Suppressor macrophage treated with lipopolysaccharide for 1 hour (primary cell): ENCODE data around the gene MTM1.

ENCODE experiments used
- DNase-seq, 3 donors: peaks; one replicate each; pipeline ENCODE4 v3.0.0-alpha.2; 2020 to 2022

Gene MTM1

DNA sequence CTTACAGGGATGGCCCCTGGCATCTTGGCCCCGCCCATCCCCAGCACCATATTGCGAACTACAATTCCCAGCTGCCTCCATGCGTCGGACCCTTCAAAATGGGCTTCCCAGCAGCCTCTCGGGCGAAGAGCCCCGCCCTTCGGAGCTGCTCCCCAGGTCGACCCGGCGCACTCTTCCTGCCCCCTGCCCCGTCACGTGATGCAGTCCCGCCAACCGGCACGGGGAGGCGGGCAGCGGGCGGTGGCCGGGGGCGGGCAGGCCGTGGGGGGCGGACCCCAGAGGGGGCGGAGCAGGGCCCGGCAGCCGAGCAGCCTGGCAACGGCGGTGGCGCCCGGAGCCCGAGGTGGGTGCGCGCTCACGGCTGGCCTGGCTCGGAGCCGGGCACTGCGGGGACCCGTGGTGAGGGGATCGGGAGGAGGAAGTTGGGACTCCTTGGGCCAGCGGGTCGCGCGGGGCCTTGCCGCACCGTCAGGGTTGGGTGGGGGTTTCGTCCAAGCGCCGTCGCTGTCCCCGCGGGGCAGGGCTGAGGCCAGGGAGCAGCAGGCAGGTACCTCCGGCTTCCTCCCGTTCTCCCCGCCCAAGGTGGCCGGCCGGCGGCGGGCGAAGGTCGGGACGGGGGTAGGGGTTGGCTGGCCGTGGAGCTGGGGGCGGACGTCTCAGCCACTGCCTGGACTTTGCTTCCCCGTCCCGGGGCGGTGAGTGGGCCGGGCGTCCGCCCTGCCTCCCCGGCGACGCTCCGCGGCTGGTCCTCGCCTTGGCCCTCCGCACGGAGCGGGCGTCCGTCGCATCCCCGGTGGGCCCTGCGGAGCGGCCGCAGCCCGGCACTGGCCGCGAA lies at the start of gene MTM1:
TSS of gene MTM1 (plus strand) at position 302 of the 835 bp plus-strand sequence. CDS start 23,994 bp downstream, outside the sequence.
- DNase-seq = peak; percentile 95 to 96 (median 95)

DNA sequence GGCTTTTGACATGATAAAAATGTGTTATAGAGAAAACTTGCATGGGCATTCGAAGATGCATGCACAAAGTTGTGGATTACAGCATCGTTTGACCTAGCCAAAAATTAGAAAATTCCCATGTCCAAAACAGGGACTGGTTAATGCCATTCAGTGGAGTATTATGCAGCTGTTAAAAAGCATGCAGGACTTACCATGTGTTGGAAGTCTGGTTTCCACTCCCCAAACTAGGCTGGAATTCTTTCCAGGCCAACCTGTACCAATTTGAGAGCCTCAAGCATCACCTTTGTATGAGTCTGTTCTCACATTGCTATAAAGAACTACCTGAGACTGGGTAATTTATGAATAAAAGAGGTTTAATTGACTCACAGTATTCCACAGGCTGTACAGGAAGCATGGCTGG lies 45.9 kb upstream of the MTM1 start:
- no peak for DNase-seq

DNA sequence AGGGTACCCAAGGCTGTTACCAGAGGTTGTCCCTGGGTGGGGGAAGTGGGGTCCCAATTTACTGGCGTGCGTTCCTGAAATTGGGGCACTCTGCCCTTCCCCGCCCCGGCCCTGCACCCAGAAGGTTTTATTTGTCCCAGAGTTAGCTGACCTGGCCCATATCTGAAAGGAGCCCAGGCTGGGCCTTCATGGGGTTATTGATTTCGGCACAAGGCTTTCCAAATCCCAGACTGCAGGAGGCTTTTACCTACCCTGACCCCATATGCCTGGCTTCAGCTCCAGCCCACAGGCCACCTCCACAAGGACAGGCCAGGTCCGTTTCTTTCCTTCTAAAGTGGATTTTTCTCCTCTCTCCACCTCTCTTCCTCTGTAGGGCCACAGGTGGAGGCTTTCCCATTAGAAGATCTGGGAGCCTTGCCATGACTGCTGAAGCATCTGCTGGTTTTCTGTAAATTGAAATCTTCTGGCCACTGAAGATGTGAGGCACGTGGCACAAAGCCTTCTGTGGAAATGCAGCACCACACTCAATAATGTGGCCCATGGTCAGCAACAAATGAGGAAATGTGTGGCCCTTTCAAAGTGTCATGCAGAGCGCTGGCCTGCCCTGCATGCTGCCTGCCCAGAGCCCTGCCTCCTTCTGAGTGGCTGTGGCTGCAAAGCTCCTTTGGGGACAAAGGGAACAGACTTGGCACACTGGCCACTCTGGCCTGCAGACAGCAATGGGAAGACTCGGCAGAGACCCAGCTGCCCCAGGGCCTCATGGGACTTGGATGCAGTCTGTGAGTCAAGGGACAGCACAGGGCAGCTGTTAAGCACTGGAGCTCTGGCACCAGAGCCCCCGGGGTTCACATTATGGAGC lies 43.1 kb upstream of the MTM1 start:
- peak in 1 of 3 donors; percentile 4 for DNase-seq

DNA sequence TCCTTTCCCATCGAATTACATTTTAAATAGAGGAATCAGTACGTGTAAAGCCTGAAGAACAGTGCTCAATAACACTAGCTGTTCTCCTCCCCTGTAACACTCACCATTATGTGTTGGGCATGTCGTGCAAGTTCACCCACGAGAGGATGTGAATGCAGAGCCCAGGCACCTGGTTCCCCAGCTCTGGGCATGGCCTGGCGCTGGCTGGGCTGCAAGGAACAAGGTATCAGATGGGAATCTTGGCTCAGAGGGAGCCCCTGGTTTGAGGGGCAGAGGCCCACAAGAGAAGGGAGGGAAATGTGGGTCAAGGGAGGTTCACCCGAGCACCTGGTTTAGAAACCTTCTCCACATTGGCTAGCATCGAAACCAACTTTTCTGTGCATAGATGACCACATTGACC lies 41.7 kb upstream of the MTM1 start:
- no peak for DNase-seq

DNA sequence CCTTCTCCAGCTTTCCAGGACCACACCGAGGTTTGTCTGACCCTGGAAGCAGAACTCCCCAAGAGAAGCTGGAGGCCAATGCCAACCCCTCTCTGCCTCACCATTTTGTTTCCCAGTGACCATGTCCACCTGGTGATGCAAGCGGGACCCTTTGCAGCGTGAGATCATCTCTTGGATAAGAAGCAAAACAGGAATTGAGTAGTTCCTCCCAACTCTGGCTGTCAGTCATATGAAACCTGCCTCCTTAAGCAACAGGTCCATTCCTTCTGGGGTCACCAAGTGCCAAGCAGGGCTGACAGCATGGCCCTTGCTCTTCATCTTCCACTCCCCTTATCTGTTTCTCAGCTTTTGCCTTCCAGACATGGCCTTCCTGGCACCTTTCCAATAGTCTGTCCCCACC lies 41.3 kb upstream of the MTM1 start:
- DNase-seq = peak; percentile 47 to 62 (median 55)

DNA sequence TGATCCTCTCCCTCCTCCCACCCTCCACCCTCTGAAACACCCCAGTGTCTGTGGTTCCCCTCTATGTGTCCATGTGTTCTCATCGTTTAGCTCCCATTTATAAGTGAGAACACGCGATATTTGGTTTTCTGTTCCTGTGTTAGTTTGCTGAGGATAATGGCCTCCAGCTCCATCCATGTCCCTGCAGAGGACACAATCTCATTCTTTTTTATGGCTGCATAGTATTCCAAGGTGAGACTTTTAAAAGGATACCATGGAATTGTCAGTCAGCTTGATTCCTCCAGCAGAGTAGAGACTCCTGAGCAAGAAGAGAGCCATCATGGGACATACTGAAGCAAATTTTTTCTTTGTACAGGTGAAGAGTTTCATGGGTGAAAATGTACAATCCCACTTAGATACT lies 38.8 kb upstream of the MTM1 start:
- peak in 1 of 3 donors; percentile 1 for DNase-seq

DNA sequence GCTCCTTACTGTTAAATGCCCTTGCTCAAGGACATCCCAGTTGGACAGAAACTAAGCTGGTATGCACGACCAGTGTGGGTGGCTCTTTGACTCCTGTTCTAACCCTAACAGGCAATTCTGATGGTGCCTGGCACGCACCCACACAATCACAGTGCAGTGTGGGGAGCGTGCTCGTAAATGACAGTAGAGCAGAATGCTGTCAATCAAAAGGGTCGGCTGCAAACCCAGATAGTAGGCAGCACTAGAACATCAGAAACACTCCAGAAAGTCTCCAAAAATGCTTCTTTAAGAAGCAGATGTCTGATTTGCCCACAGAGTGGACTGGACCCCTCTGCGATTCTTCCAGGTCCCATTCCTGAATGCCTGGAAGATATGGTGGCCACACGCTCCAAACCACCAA lies 37.6 kb upstream of the MTM1 start:
- DNase-seq = no peak

DNA sequence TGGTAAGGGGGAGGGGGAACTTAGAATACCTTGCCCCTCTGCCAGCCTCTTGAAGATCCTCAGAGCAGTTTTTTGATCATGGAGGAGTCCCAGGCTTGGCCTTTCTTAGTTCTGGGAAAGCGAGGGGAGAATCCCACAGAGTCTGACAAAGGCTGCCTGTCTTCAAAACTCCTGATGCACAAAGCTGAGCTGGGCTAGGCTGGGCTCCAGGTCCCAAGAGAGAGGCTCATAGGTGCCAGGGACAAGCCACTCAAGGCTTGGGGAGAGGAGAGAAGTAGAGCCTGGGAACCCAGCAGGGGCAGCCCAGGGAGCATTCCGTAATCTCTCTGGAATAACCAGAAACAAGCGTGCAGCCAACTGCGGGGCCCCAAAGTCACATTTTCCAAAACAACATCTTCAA lies 37.0 kb upstream of the MTM1 start:
- peak in 1 of 3 donors; percentile 5 for DNase-seq

DNA sequence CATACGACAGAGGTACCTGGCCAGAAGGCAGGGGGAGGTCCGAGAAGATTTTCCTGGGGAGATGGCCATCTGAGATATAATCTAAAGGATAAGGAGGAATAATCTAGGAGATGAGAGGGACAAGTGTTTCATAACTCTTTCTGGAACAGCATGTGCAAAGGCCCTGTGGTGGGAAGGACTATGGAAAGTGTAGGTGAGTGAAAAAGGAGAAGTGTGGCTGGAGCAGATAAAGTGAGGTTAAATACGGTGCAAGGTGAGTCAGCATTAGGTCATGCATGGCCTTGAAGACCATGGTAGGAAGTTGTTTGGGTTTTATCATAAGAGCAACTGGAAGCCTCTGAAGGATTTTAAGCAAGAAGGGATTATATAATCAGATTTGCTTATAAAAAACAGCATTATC lies 34.6 kb upstream of the MTM1 start:
- peak in 1 of 3 donors; percentile 17 for DNase-seq

DNA sequence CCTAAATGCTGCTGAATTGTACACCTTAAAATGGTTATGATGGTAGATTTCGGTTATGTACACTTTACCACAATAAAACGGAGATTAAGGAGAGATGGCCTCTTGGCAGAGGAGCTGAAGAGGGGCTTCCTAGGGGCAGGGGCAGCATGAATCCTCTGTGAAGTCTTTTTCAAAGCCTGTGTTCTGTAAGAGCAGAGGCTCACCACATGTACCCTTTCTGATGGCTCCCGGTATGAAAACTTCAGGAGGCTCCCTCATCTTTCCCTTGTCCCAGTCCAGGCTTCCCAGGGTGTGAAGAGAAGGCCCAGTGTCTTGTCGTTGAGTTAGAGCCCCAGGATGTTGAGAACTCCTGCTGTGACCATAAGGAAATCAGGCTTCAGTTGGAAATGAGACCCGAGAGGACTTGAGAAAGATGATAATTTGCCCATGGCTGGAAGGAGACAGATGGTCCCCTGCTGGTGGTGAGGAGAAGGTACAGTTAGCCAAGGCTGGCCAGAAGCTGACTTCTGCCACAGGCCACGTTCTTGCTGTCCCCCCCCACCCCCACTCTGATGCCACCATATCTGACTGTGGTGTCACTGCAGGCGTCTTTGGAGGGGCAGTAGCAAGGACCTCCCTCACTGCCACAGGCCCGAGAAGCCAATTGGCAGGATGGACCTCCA lies 31.8 kb upstream of the MTM1 start:
- DNase-seq = peak in 2 of 3 donors; percentile 13 to 20

DNA sequence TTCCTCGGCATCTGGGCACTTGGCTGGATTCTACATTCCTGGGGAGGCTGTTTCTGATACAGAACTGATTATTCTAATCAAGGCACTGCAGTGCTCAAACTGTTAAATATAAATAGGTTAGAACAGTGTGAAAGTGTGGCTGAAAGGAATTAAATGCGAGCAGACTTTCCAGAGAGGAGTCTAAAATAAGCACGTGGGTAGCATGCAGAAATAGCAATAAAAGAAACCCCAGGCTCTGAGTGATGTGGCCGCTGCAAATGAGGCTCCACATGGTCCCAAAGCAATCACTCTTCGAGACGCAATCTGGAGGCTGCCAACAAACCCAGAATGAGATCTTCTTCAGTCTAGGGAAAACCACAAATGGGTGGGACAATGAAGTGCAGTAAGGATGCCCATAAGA lies 30.6 kb upstream of the MTM1 start:
- DNase-seq = no peak

DNA sequence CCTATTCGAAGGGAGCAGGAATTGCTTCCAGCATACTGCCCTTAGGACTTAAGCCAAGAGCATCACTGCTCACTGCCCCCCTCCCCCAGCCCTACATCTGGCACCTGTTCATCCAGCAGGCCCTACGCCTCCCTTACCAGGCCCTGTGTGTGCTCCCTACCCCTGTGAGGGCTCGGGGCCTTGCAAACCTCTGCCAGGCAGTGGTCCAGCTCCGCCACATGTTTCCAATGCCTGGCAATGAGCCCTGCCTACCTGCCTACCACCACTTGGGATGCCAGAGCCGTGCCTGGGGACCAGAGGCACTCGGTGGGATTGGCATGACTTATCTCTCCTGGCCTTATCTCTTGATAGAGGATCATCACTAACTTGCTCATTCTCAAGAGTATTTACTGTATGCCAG lies 27.5 kb upstream of the MTM1 start:
- DNase-seq = no peak

DNA sequence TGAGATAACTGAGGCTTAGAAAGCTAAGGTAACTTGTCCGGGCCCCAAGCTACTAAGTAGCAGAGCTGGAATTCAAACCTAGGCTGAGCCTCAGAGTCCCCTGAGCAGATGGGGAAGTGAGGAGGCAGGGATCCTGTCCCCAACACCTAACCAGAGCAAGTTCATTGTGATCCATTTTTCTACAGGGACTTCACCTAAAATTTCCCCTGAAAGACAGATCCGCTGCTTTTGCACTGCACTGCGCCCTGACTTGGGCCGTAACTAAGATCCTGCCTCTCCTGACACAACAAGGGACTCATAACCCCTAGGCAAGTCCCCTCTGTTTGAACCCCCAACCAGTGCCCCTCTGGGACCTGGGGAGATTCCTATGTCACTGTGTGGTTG lies 25.6 kb upstream of the MTM1 start:
- no peak for DNase-seq

DNA sequence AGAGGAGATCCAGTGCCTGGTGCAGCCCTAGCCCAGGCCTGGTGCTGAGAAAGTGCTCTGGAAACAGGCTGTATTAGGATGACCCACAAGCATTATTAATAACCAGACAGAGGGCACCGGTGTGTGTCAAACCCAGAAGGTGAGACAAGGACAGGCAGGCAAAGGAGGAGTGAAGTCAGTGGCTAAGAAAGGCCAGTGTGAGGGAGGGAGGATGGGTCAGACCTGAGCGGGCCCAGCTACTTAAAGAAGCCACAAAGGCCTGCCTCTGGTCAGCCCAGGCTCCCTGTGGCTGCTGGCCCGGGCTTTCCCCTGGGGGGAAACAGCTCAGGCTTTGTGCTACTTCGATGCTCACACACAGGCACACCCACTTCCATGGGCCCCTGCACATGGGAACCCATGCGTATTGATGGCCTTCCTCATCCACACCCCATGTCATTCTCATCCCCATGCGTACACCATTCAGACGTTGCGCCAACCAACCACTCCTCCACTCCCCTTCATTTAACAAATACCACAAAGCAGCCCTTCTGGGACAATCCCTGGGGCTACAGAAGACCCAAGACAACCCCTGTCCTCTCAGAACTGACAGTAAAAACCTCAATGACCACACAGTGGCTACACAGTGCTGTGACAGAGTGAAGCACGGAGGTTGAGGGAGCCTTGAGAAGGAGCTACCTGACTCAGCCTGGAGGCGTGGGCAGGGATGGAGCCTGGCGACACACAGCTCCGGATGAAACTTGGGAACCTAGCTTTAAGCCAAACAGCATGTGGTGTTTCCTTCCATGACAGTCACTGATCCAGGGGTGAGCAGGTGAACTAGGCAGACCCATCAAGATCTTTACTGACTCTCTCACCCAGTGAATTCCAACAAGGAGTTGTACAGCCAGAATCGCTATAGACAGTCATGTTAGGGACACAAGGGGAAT lies 24.9 kb upstream of the MTM1 start:
- DNase-seq = no peak

DNA sequence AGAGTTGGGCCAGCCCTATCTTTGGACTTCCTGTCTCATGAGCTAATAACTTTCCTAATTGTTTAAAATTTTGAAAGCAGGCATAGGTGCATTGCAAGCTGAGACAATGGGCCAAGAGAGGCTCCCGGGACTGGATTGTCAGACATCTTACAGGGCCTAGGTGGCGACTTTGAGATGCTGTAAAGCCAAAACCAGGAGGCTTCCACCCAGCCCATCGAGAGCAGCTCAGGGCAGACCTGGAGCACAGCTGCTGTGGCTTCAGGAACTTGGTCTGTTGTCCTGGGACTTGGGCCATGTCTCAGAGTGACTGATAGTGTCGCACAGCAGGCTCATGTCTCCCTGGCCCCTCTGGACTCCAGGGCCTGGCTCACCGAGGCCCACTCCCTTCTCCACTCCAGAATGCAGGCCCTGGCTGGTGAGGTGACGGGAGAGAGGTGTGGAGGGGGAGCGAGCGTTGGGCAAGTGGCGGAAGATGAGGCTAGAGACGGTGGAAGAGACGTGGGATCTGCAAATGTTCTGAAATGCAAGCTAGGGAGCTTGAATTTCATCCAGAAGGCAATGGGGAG lies 24.1 kb upstream of the MTM1 start:
- DNase-seq = no peak

DNA sequence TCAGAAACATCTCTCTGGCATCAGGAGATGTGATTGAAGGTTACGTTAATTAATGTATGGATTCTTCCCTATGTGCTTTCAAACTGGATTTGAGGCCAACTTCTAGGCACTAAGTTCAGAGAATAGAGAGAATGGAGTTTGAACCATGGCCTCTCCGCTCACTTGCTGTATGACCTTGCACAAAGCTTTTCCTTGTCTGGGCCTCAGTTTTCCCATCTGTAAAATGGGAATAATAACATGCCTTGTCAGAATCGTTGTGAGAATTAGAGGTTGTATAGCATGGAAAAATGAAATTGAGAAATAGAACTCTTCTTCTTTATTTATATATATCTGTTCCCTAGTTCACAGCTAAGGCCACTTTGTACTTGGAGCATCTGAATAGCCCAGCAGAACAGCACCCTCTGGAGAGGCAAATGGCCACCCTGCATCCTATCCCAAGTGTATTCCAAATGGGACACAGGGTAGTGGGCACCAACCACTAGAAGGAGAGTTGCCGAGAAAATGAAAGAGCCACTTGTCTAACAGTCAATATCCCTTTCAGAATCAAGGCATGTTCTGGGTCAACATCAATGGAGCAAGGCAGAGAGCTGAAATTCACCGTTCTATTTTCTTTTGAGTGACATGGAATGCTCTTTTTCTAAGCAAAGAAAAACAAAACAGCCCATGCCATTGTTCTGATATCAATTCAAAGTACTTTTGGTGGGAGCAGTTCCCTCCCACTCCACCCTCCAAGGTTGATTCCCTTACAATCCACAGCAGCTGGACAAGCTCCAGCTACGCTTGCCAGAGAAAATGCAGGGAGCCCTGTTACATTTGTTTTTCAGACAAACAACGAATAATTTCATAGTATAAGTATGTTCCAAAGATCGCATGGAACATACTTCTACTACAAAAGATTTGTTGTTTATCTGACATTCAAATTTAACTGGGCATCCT lies 23.3 kb upstream of the MTM1 start:
- DNase-seq = no peak

DNA sequence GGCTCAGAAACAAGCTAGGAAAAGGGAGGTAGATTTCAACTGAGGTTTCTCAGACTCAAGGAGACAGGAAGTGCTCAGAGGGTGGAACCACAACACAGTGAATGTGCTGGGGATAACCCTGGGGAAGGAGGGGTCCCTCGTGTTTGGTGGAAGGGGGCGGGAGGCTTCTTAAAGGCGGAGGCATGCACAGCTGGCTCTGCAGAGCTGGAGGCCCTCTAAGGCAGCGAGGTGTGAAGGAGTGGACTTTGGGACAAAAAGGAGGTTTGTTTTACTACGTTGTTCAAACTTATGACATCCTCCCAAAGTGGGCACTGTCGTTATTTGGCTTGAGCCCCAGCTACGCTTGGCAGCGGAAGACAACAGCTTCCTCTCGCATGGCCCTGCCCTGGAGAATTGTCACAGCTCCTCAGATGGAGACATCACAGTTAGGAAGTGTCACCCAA lies 21.7 kb upstream of the MTM1 start:
- DNase-seq = peak in 1 of 3 donors; percentile 11

DNA sequence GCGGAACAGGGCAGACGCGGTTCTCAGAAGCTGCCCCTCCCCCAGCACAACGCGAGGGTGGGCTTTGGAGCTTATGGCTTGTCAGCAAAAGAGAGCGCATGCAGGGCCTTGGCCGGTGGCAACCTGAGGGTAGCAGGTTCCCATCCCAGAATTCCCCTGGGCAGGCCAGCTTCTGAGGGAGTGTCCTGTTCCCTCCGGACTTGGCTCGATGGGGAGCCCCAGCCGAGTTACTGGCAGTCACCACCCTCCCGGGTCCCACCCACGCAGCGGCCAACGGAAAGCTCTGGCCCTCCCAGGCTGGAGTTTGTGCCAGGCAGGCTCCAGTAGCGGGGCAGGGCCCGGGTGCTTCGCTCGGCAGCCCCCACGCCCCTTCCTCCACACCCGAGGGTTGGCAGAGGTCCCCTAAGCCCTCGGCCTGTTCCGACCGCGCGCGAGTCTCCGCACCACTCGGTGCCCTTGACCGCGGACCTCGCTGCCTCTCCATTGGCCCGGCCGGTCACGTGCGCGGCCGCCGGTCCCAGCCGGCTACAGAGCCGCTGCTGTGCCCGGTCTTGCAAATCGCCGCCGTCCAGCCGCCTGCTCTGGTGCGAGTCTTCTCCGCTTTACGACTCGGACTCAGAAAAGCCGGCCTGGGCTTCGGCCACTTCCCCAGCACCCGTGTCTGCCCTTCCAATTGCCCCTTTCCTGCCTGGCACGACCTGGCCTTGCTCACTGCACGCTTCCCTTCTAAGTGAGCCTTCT lies 20.9 kb upstream of the MTM1 start:
- peak; percentile 63 to 85 (median 67) for DNase-seq

DNA sequence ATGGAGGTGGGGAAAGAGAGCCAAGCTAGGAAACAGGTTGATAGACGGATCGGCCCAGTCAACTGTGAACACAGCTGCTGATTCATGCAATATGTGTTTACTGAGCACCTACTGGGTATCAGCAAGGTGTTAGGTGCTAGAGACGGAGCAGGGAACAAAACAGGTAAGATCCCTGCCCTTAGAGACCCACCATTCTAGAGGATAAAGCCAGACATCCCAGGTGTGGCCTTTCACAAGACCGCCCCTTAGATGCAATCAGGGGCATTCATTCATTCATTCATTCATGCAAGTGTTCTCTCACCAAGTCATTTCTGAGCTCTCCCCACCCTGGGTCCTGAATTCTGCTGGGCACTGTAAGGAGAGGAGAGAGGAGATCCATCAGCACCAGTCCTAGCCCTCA lies 20.2 kb upstream of the MTM1 start:
- no peak for DNase-seq

DNA sequence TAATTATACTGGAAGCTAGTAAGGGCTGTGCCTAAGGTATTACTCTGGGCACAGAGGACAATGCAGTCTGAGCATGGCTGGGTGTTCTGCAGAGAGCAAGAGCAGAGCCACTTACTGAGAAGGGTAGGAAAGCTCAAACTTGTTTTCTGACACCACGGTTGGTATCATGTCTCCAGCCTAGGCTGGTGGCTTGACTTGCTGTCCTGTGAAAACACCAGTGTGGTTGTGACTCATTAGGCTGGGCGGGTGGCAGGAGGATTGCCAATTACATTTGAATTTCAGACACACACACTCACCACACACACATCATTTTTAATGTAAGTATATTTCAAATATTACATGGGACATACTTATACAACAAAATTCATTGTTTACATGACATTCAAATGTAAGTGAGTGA lies 19.7 kb upstream of the MTM1 start:
- peak; percentile 40 to 51 (median 45) for DNase-seq
